A172 (cell line): Measurements from ENCODE around the gene INPP4B. TPM values are rescaled to one million over a fixed set of nuclear protein-coding genes. Genes with fewer than 3 reads are reported as not detected.

ENCODE experiments used
- DNase-seq: peaks from one replicate; pipeline ENCODE4 v3.0.0-alpha.2; 2015; ENCODE audit warnings: low spot score
- total RNA-seq: library from RNA; depleted of rRNA; stranded (reverse); fragments of >200 nt; shearing (Covaris generic); gene quantifications from 2 replicates; pipeline ENCODE4 v1.2.3, GENCODE V29; 2014

INPP4B gene
- total RNA-seq, 1 experiment from 2014 or later, result 31.8 TPM

DNA sequence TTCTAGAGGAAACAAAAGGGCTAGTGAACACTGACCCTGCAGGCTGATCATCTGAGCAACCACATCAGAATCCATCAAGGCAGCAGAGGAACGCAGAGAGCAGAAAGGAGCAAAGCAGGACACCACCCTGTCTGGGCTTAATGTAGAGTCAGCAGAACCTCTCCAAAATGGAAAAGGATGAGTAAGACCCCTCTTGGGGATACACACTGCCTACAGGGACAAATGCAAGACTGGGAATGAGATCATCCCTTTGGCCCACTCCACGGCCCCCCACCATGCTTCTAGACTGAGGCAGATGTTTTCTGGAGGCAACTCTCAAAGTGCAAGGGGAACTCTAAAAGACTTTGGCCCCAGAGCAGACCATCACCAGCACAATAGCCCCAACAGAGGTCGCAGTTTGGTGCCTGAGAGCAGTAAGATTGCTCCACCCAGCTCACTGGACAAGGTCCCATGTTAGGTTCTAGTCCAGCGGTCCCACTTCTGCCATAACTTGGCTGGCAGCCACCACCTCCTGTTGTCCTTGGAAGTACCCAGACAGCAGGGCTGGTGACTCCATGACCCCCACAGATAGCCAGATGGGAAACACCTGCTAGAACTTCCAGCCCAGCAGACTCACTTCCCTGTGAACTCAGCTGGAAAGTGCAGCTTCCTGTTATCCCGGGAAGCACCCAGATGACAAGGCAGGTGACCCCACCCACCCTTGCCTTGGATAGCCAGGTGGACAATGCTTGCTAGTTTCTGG, 372.7 kb downstream of the INPP4B start:
- DNase-seq, result peak; percentile 46

DNA sequence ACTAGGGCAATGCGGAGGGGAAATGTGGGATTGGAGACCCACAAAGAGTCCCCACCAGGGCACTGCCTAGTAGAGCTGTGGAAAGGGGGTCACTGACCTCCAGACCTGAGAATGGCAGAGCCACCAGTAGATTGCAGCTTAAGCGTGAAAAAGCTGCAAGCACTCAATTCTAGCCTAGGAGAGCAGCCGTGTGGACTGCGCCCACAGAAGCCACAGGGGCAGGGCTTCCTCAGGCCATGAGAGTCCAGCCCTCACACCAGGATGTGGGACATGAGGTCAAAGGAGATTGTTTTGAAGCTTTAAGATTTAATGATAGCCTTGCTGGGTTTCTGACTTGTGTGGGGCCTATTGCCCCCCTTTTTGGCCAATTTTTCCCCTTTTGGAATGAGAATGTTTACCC, 379.0 kb downstream of the INPP4B start:
- no peak for DNase-seq

DNA sequence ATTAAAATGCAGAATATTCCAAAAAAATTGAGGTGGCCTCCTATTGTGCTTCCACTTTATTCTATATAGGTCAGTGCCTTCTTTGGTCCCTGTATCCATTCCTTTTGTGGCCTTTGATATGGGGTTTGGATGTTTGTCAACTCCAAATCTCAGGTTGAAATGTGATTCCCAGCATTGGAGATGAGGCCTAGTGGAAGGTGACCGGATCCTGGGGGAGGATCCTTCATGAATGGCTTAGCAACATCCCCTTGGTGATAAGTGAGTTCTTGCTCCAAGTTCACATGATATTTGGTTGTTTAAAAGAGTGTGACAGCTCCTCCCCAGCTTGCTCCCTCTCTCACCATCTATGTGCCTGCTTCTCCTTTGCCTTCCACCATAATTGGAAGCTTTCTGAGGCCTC, 380.6 kb downstream of the INPP4B start:
- no peak for DNase-seq

DNA sequence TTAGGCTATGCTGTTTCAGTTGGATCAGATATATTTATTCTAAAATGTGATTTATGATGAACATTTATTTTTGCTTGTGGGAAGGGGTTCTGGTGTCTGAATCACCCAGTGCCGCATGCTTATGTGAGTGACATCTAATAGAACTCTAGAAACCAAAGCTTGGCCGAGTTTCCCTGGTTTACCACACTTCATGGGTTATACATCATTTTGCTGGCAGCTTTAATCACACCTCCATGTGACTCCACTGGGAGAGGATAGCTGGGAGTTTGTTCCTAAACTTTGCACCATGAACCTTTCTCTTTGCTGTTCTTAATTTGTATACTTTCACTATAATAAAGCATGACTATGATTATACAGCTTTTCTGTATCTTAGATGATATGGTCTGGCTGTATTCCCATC, 382.9 kb downstream of the INPP4B start:
- DNase-seq, result peak; percentile 78

DNA sequence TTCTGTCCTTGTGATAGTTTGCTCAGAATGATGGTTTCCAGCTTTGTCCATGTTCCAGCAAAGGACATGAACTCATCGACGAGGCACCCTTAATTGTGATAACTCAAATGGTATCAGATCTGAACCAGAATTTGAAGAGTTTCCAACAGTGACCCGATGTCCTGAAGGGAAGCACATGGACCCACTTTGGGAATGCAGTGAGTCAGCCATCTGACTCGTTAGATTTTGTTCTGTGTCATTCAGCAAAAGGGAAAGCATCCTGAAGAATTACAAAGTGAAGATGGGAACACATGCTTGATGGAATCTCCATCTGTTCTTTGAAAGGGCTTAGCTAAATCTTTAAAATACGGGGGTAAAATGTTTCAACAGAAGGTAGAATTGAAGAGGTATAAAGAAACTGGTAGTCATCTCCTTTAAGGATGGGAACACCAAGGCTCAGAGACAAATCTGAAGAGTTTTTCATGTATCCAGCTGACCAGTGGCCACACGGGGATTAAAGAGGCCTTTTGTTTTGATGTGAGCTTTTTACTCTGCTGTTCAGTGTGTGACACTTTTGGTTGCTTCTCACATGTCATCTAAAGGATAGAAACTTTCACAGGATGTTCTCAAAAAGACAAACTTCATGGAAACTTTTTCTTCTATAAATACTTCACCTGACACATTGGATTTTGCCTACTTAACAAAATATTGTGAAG, 393.8 kb downstream of the INPP4B start:
- peak; percentile 21 for DNase-seq

DNA sequence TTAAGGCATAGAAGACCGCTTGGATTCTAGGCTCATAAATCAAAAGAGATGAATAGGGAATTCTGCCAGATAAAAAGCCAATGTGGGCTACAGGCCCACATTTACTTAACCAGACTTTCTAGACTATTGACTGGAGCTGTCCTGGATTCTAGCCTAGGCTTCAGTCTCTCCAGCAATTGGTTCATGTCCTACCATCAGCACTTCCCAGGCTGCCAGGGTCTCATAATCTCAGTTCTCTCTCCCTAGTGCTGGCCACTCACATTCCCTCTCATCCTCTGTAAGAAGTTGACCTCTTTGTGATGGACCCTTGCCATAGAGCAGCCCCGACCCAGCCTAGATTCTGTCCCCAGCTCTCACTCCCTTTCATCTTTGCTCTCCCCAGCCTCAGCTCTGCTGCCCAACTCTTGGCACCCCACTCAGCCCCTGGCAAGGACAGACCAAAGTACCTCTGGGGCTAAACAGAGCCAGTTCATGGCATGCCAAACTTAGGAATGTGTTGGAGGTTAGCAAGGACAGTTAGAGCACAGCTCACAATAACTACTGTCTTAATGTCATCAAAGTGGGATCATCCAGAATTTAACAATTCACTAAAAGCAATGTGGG, 396.2 kb downstream of the INPP4B start:
- DNase-seq, result no peak

DNA sequence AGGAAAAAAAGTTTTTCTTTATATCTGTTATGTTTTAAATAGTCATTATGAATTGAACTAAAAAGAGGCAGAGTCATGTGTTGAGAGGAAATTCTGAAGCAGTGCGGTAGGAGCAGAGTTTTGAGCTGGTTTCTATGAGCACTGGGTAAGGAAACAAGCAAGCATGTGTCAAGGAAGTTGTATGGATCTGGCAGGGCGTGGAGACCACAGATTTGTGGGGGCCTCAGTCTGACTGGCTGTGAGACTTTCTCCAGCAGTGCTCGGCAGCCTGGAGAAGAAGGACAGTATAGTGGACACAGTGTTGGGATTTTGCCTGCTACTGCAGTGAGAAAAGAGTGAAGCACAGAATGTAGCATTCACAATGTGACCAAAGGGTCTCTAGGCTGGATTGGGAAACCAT, 399.1 kb downstream of the INPP4B start:
- DNase-seq, result no peak

DNA sequence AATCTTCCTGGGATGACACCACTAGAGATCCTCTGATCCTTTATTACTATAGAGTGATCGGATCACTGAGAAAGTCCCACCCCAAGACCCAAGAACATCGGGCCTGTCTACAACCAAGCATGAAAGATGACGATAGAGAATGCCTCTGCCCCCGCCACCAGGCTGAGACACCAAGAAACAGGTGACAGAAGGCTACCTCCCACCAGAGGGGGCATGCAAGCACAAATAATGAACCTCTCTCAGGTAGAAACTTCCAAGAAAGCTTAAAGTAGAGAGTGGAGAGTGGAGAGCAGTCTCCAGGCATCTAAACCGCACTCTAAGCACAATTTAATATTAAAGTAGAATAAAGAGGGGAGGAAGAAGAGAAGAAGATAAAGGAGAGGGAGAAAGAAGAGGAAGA, 402.6 kb downstream of the INPP4B start:
- no peak for DNase-seq

DNA sequence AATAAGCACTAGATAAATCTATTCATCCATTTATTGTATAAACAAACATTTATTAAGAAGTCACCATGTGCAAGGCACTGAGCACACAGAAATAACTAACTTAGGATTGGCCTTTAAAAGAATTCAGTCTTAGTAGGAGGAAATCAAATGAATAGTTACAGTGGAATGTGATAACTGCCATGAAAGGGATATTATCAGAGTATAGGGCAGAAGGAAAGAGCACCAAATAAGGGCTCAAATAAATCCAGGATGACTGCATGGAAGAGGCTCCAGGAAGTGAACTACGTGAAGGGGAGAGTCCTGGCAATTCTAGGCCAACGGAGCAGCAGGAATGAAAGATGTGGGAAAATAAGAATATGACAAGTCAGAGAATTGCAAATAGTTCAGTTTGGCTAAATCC, 406.0 kb downstream of the INPP4B start:
- peak; percentile 41 for DNase-seq

DNA sequence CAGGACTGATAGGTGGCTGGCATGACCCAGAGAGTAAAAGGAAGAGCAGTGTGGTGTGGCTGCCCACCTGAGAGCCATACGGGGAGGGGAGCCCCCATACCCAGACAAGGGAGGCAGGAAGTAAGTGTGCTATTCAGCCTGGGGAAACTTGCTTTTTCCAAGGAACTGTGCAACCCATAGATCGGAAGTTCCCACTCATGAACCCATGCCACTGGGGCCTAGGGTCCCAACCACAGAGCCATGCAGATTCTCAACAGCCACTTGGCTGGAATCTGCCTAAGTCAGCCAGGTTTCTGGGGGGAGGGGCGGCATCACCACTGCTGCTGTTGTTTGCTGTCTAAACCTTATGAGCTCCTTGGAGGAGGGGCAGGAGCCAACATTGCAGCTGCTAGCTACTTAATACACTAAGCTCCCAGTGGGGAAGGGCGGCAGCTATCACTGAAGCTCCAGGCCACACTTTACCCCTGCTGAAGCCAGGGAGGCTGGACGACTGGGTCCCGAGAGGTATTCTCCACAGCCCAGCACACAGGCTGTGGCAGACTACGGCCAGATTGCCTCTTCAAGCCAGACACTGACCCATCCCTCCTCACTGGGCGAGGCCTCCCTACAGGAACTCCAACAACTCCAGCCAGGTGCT, 410.4 kb downstream of the INPP4B start:
- DNase-seq, result no peak

DNA sequence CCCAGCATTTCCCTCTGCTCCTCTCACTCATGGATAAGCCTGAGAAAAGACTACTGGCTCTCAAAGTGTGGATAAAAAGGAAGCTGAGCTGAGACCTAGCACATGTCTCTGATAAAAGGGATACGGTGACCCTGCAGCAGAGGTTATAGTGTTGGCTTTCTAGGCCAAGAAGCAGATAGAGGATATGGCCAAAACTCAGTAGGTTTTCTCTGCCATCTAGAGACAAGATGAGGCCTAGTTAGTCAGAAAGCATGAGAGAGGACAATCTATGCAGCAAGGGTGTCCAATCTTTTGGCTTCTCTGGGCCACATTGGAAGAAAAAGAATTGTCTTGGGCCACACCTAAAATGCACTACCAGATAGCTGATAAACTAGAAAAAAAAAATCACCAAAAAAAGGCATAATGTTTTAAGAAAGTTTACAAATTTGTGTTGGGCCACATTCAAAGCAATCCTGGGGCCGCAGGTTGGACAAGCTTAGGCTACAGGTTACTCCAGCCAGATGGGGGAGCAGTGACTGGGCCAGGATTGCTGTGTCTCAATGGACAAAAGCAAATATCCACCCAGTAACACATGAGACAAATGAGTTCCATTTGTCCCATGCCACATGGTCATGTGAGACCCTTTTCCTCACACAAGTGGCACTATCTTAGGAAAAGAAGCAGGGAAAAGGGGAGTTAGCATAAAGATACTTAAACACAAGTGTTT, 411.4 kb downstream of the INPP4B start:
- DNase-seq, result no peak

DNA sequence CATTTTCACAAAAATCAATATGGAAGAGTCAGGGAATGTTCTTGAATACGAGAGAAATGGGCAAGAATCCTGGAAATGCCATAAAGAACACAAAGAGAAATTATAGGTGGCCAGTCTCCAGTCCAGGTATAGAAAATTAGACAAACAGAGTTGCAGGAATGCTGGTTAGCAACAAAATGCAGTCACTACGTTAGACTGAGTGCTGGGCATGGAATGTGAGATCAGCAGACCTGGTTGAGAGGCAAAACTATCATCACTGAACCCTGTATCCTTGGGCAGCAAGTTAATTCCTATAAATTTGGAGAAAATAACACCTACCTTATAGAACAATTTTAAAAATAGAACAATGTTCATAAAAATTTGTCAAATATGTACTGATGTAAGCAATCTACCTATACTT, 417.4 kb downstream of the INPP4B start:
- no peak for DNase-seq

DNA sequence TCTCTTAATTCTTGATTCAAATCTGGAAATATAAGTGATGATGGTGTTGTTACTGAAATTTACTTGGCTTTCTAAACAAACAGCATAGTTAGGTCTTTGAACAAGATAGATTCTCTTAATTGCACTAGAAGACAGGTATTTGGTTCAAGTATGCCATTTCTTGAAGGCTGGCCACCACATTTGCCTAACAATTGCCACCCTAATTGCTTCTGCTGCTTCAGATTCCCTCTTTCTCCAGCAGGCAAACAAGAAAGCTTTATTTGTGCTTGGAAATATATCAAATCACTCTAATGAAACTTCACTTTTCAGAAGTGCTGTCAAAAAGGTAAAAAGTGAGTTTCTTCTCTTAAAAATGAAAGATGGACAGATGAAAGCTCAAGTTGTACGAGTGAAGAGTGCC, 418.6 kb downstream of the INPP4B start:
- no peak for DNase-seq

DNA sequence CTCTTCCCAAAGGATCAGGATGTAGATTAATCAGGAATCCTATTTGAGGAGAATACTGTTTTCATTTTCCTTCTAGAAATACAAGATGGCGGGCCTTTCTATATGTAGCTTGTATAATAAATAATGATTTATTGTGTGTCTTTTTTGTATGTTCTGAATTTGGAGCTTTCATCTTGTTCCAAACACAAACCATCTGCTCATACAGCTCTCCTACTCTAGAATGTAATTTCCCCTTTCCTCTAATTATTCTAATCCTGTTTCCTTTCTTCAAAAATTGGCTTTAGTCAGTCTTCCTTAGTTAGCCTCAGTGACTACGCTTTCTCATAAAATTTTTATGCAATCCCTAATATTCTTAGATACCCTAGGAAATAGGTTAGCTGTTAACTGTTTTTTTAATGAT, 422.2 kb downstream of the INPP4B start:
- no peak for DNase-seq

DNA sequence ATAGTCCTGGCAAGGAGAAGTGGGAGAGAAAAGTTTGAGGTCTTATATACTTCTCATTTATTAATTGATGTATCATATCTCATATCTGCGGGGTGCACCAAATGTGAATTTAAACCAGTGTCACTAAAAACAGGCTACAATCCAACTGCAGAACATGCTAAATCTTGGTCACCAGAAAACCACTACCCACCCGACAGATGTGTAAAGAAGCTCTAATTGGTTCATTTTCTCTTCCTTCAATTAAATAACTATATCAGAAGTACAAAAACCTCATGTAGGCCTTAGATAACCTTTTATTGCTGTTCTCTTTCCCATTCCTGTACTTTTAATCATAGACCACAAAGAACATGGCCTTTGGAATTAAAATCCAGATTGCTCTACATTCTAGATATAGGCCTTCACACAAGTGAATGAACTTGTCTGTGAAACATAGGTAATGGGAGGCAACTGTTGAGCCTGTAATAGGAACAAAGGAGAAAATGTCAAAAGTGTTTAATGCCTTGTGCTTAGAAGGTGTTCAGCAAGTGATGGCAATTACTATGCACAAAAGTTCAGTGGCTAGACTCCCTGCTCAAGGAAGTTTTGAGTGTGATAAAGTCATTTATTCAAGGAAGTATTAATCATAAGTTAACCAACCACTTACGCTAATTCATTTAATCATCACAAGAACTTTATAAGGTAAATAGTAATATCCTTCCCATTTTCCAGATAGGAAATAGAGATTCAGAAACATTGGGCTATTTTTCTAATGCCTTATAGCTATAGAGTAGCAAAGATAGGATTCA, 425.6 kb downstream of the INPP4B start:
- DNase-seq, result no peak

DNA sequence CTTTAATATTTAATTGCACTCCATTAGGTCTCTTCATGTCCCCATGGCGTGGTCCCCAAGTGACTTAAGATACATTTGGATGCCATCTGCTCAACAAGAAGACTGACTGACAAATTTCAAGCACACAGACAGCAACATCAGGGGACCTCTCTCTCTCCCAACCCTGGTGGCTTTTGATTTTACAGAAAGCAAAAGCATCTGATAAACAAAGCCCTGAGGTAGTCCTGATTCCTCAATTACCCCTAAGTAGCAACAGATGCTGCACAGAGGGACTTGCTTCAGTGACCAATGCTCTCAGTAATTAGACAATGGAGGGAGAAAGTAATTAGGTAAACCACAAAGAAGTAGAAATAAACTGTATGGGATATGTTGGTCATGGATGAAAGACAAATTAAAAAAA, 426.4 kb downstream of the INPP4B start:
- no peak for DNase-seq

DNA sequence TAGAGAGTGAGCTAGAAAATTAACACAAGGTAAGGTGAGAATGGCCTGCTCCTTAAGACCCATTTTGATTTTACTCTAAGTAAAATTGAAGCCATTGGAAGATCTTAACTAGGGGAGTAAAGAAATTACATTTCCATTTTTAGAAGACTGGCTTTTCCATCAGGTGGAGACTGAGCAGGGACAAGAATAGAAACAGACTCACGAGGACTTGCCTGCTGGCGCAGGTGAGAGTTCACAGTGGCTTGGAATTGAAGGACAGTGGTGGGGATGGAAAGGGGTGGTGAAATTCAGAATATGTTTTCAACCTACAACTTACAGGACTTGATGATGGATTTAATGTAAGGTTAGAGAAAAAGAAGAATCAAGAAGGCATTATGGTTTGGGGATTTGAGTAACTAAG, 427.4 kb downstream of the INPP4B start:
- no peak for DNase-seq

DNA sequence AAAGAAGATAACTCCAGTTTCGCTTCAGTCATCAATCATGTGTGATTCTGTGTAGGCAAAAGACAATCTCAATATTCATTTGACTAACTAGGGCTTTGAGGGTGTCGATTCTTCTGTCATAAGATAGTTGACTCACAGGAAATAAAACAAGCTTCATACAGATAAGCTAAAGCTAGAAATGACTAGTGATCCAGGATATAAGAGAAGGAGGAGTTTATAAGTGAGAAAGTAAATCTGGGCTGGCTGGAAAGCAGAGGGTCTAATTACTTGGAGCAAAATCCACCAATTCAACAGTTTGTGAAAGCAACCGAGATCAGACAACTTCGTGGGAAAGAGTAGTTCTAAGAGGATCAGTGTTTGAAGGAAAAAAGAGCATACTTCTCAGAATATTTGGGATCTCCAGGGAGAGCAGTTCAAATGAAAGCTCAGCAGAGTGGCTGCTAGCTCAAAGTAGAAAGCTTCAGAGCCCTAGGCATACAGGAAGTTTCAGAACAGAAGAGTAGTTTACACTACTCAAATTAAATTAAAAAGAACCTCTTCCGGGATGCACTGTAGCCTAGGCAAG, 429.3 kb downstream of the INPP4B start:
- peak; percentile 73 for DNase-seq

DNA sequence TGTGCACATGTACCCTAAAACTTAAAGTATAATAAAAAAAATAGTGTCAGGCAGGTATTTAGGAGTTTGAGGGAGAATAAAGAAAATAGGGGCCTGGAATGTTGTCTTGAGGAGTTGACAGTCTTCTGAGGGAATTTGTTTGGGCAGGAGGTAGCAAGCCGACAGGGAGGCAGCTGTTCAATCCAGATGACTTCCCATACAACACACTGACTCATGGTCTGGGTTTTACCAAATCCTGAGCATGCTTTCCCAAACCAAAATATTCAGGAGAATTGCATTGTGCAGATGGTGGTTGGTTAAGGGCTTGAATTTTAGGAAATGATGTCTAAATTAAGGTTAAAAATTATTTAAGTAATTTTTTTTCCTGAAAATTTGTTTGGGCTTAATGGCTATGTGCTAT, 430.0 kb downstream of the INPP4B start:
- peak; percentile 64 for DNase-seq

DNA sequence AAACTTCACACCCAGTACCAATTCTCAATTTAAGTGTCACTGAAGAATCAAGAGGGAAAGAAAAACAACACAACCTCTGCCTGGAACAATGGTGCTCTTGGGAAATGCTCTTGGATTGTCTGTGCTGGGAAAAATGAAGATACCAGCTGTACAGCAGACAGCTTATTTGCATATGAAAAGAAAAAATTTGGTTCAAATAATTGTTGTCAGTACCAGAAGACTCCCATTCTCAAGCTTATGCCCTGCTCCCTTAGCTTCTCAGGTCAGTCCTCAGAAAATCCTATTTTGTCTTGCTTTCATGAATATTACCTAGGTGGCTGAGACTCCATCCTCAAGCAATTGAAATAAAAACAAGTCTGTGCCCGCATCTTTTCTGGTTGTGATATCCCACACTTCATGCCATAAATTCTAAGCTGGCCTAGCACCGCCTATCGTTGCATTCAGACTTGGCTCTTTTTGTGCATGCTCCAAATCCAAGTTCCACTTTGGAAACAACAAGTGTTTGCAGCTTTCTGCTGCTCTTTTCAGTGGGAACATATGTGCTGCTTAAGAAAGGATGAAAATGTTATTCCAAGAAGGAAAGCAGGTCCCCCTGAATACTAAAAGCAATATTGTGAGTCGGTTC, 431.6 kb downstream of the INPP4B start:
- no peak for DNase-seq
